ENCODE measurements around the gene PLA2G4E.

Gene PLA2G4E

DNA sequence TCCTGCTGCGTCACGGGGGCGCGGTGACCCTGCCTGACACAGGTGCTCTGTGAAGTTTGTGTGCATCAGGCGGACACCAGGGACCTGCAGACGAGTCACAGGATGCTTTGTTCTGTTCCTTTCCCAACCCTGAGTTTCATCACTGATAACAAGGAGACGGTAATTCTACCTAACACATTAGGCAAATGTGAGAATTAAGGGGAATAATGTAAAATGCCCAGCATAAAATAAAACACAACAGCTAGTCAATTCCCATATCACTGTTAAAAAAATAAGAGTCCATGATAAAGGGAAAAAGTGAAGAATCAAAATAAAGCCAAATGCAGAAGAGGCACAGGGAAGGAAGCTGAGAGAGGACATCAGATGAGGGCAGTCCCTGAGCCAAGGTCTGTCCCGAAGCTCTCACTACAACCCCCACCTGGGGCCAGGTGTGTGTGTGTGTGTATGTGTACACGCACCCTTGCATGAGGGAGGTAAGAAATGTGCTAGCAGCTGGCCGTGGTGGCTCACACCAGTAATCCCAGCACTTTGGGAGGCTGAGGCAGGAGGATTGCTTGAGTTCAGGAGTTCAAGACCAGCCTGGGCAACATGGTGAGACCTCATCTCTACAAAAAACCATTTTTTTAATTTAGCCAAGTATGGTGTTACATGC, 46.0 kb upstream of the PLA2G4E start:
- no peak for DNase-seq (ENCODE audit: low read depth)
- TF ChIP-seq, protein P1, sequence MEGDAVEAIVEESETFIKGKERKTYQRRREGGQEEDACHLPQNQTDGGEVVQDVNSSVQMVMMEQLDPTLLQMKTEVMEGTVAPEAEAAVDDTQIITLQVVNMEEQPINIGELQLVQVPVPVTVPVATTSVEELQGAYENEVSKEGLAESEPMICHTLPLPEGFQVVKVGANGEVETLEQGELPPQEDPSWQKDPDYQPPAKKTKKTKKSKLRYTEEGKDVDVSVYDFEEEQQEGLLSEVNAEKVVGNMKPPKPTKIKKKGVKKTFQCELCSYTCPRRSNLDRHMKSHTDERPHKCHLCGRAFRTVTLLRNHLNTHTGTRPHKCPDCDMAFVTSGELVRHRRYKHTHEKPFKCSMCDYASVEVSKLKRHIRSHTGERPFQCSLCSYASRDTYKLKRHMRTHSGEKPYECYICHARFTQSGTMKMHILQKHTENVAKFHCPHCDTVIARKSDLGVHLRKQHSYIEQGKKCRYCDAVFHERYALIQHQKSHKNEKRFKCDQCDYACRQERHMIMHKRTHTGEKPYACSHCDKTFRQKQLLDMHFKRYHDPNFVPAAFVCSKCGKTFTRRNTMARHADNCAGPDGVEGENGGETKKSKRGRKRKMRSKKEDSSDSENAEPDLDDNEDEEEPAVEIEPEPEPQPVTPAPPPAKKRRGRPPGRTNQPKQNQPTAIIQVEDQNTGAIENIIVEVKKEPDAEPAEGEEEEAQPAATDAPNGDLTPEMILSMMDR (IDR thresholded peaks at IDR 0.05; ENCODE audit: control insufficient read depth, insufficient read depth, low read depth, low read length, missing control alignments), result no peak
- no peak overlapping the region for H3K4me3 ChIP-seq (ENCODE audit: control insufficient read depth, low read depth, low read length)

DNA sequence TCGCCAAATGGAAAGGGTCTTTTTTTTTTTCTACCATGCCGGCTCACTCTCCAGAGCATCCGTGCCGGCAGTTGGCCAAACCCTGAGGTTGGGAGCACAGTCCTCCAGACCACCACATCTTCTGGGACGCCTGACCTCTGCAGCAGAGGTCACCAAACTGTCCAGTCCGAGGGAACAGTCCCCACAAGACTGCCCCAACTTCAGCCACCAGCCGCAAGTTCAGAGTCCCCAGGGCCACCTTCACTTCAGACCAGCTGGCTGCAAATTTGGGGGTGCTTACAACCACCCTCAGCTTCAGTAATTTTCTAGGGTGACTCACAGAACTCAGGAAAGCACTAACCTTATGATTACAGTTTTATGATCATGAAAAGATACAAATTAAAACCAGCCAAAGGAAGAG, 44.6 kb upstream of the PLA2G4E start:
- TF ChIP-seq, protein P1 (IDR thresholded peaks at IDR 0.05; ENCODE audit: control insufficient read depth, insufficient read depth, low read depth, low read length, missing control alignments), result no peak
- no peak overlapping the region for H3K4me3 ChIP-seq (ENCODE audit: control insufficient read depth, low read depth, low read length)
- no peak for DNase-seq (ENCODE audit: low read depth)

DNA sequence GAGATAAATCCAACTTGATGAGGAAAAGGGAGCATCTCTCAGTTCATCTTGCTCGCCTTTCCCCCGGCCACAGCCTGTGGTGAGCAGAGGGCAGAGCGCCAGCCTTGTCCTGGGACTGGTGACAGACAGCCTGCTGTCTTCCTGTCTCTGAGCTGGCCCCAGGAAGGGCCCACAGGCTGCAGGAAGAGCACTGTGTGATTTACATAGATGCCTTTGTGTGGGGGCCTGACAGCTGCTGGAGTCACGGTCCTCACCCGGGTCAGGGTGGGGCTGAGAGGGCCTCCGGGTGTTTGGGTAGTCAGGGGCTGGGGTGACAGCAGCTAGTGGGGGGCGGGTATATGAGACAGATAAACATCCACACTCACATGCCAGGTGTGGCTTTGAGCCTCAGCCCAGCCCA, 44.2 kb upstream of the PLA2G4E start:
- DNase-seq (ENCODE audit: low read depth), result no peak
- H3K4me3 ChIP-seq (ENCODE audit: control insufficient read depth, low read depth, low read length), result no peak overlapping the region
- TF ChIP-seq, protein P1 (IDR thresholded peaks at IDR 0.05; ENCODE audit: control insufficient read depth, insufficient read depth, low read depth, low read length, missing control alignments), result no peak

DNA sequence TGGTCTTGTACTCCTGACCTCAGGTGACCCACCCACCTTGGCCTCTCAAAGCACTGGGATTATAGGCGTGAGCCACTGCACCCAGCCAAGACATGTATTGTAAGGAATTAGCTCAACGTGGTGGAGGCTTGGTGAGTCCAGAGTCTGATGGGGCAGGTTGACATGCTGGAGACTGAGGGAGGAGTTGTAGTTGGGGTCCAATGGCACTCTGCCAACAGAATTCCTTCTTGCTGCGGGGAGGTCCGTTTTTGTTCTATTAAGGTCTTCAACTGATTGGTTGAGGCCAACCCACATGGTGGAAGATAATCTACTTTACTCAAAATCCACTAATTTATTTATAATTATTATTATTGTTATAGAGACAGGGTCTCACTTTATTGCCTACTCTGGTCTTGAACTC, 43.4 kb upstream of the PLA2G4E start:
- no peak overlapping the region for H3K4me3 ChIP-seq (ENCODE audit: control insufficient read depth, low read depth, low read length)
- TF ChIP-seq, protein P1 (IDR thresholded peaks at IDR 0.05; ENCODE audit: control insufficient read depth, insufficient read depth, low read depth, low read length, missing control alignments), result no peak
- DNase-seq (ENCODE audit: low read depth), result no peak

DNA sequence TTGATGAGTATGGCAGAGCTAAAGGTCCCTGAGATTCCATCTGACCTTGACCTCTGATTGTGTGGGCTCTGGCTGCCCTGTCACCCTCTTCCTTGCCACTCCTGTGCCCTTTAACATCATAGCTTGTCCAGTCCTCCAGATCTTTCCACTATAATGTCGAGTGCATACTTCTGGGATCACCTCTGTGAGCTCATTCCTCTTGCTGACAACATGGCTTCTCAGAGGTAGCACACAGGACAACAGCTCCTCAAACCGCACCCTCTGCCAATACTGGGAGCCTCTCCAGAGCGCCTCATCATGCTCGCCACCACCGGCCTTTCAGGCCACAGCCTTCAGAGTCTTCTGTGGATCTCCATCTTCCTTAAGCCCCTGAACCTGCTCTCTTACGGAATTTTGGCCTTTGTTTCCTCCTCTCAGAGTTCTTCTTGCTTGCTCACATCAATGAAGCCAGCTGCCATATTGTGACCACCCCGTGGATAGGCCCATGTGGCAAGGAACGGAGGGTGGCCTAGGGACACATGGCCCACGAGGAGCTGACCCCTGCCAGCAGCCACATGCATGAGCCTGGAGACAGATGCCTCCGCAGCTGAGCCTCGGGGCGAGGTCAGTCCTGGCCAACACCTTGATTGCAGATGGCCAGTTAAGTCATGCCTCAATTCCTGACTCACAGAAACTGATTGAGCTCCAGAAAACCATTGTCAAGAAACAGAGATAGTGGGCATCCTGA, 42.4 kb upstream of the PLA2G4E start:
- no peak for DNase-seq (ENCODE audit: low read depth)
- H3K4me3 ChIP-seq (ENCODE audit: control insufficient read depth, low read depth, low read length), result no peak overlapping the region
- TF ChIP-seq, protein P1 (IDR thresholded peaks at IDR 0.05; ENCODE audit: control insufficient read depth, insufficient read depth, low read depth, low read length, missing control alignments), result no peak

DNA sequence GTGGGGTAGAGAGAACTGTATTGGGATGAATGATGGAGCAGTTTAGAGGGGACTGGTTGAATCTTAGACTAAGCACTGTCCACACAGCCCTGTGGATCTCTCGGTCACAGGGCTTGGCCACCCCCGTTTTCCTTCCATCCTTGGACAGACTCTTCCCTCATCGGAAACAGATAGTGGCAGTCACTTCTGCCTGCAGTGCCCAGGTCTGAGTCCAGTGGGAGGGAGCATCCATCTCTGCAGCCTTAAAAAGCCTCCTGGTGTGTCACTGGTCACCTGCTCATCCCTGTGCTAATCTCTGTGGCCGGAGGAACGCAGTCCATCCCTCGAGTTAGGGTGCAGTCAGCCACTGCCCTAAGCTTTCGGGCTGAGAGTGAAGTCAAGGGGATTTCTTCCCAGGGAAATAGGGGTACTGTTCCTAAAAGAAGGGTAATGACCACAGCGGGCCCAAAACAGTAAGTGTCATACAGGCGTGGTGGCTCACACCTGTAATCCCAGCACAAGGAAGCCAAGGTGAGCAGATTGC, 41.5 kb upstream of the PLA2G4E start:
- no peak for DNase-seq (ENCODE audit: low read depth)
- H3K4me3 ChIP-seq (ENCODE audit: control insufficient read depth, low read depth, low read length), result no peak overlapping the region
- TF ChIP-seq, protein P1 (IDR thresholded peaks at IDR 0.05; ENCODE audit: control insufficient read depth, insufficient read depth, low read depth, low read length, missing control alignments), result no peak

All from AG09309 (cell line).